GM12878 (cell line): ENCODE results near the gene KIR3DL1. TPM values are rescaled to one million over a fixed set of nuclear protein-coding genes. Genes with fewer than 3 reads are reported as not detected.

Experiments
- ATAC-seq: fragments of 200-7000 bp; cut with Tn5 transposase; 3 replicates; pipeline ENCODE4 v1.9.1; 2020; ENCODE audit warnings: mild to moderate bottlenecking, moderate library complexity
- BruUV-seq: library from RNA; stranded (reverse); fragments of 400-500 nt; replicated peaks from 2 replicates; lab custom pipeline; 2021; lab: Mats Ljungman, UMichigan
- CTCF ChIA-PET: fragments of 300-600 bp; sonication (Branson Sonifier 250); formaldehyde crosslinking; extraction: SDS; loops from one replicate; lab custom pipeline; 2021; ENCODE audit warnings: inconsistent platforms; lab: Yijun Ruan, JAX
- POLR2A ChIA-PET: fragments of 350-600 bp; formaldehyde crosslinking; extraction: SDS; loops from one replicate; lab custom pipeline; 2021; ENCODE audit warnings: inconsistent platforms; lab: Charles Lee
- RAD21 ChIA-PET: fragments of 300-600 bp; sonication (Branson Sonifier 250); formaldehyde crosslinking; loops from one replicate; lab custom pipeline; 2023; ENCODE audit warnings: antibody characterized with exemption; ENCODE audit not compliant: unreplicated experiment; lab: Charles Lee
- SMC1A ChIA-PET: fragments of 300-600 bp; sonication (Branson Sonifier 250); formaldehyde crosslinking; loops from one replicate; lab custom pipeline; 2023; ENCODE audit not compliant: unreplicated experiment, uncharacterized antibody; lab: Charles Lee
- DNase-seq: peaks from one replicate; pipeline ENCODE4 v3.0.0-alpha.2; 2011; ENCODE audit warnings: low read depth, low spot score
- FAIRE-seq: peaks from 3 replicates; lab custom pipeline; 2011; peaks lifted over from hg19 to GRCh38; lab: Jason Lieb, UNC
- H2AFZ ChIP-seq: 2 replicates; pipeline ENCODE4 v1.6.0; 2011; ENCODE audit warnings: low read depth, low read length, control low read depth; ENCODE audit not compliant: control insufficient read depth
- H3K27ac ChIP-seq: 2 replicates; pipeline ENCODE4 v1.5.1; 2011; ENCODE audit warnings: control low read depth; ENCODE audit not compliant: control insufficient read depth, insufficient read depth
- H3K27me3 ChIP-seq, 2 experiments: replicated peaks in 1 of 2; 2 replicates each; pipeline versions ENCODE4 v1.6.0 to v1.6.1; 2011; ENCODE audit warnings: low read length in 1 of 2; ENCODE audit not compliant: control insufficient read depth in 2 of 2, insufficient read depth in 2 of 2
- H3K36me3 ChIP-seq, 2 experiments: 2 replicates each; pipeline ENCODE4 v1.5.1; 2011; ENCODE audit warnings: low read length in 1 of 2; ENCODE audit not compliant: control insufficient read depth in 2 of 2, insufficient read depth in 2 of 2
- H3K4me1 ChIP-seq: 2 replicates; pipeline ENCODE4 v1.6.1; 2011; ENCODE audit warnings: mild to moderate bottlenecking, low read length, moderate library complexity, mixed read lengths; ENCODE audit not compliant: control insufficient read depth, insufficient read depth
- H3K4me2 ChIP-seq: 2 replicates; pipeline ENCODE4 v1.6.0; 2011; ENCODE audit warnings: control low read depth; ENCODE audit not compliant: control insufficient read depth, insufficient read depth
- H3K4me3 ChIP-seq: fragments of 200-600 bp; sonication (generic); 2 replicates; pipeline ENCODE4 v1.5.1; 2016
- H3K79me2 ChIP-seq: 2 replicates; pipeline ENCODE4 v1.6.0; 2011; ENCODE audit warnings: low read length; ENCODE audit not compliant: control insufficient read depth, insufficient read depth
- H3K9ac ChIP-seq: 2 replicates; pipeline ENCODE4 v1.8.0; 2011; ENCODE audit warnings: low read length, control low read depth, mixed read lengths; ENCODE audit not compliant: control insufficient read depth, insufficient read depth
- H3K9me3 ChIP-seq: replicated peaks from 3 replicates; pipeline ENCODE4 v1.5.1; 2011; ENCODE audit warnings: mild to moderate bottlenecking, low read length; ENCODE audit not compliant: control insufficient read depth, insufficient read depth
- H4K20me1 ChIP-seq: 2 replicates; pipeline ENCODE4 v1.6.0; 2011; ENCODE audit not compliant: control insufficient read depth, insufficient read depth
- ATF7 ChIP-seq: fragments of 450-650 bp; IDR thresholded peaks from 2 replicates; pipeline ENCODE4 v1.6.1; 2016; ENCODE audit warnings: low read depth, mild to moderate bottlenecking
- EED ChIP-seq: sonication (generic); IDR thresholded peaks from 2 replicates; pipeline ENCODE4 v1.6.1; 2016; ENCODE audit warnings: antibody characterized with exemption, low read depth
- NRF1 ChIP-seq: conservative IDR thresholded peaks from 2 replicates; pipeline ENCODE4 v1.6.1; 2011; ENCODE audit warnings: mild to moderate bottlenecking, low read depth, low read length, improper control_type of control experiment
- PBX3 ChIP-seq: IDR thresholded peaks from 2 replicates; pipeline ENCODE4 v1.6.1; 2011; ENCODE audit warnings: mild to moderate bottlenecking, low read depth, low read length, moderate library complexity; ENCODE audit not compliant: insufficient replicate concordance
- PML ChIP-seq: IDR thresholded peaks from 2 replicates; pipeline ENCODE4 v1.6.1; 2012; ENCODE audit warnings: low read length, inconsistent platforms
- POU2F2 ChIP-seq: IDR thresholded peaks from 3 replicates; pipeline ENCODE4 v1.6.1; 2011; ENCODE audit warnings: low read depth, mild to moderate bottlenecking, low read length, borderline replicate concordance
- RAD21 ChIP-seq: IDR thresholded peaks from 2 replicates; pipeline ENCODE4 v1.6.1; 2011; ENCODE audit warnings: mild to moderate bottlenecking, low read depth, low read length, moderate library complexity; ENCODE audit not compliant: insufficient read depth
- RAD51 ChIP-seq: fragments of 450-650 bp; IDR thresholded peaks from 2 replicates; pipeline ENCODE4 v1.6.1; 2016; ENCODE audit warnings: moderate library complexity, mild to moderate bottlenecking, inconsistent platforms
- SMAD1 ChIP-seq: fragments of 450-650 bp; IDR thresholded peaks from 2 replicates; pipeline ENCODE4 v1.6.1; 2018; ENCODE audit warnings: mild to moderate bottlenecking, low read depth; ENCODE audit not compliant: partially characterized antibody
- SMAD5 ChIP-seq: IDR thresholded peaks from 2 replicates; pipeline ENCODE4 v1.6.1; 2016; ENCODE audit warnings: antibody characterized with exemption, low read depth
- SMC3 ChIP-seq: IDR thresholded peaks from 2 replicates; pipeline ENCODE4 v1.6.1; 2011; ENCODE audit warnings: low read length, improper control_type of control experiment, borderline replicate concordance
- TCF3 ChIP-seq: IDR thresholded peaks from 2 replicates; pipeline ENCODE4 v1.6.1; 2012; ENCODE audit warnings: low read depth, mild to moderate bottlenecking, low read length, borderline replicate concordance; ENCODE audit not compliant: insufficient read depth
- TCF7 ChIP-seq: IDR thresholded peaks from 2 replicates; pipeline ENCODE4 v1.6.1; 2014; ENCODE audit warnings: antibody characterized with exemption, borderline replicate concordance
- ZNF207 ChIP-seq: fragments of 450-650 bp; IDR thresholded peaks from 2 replicates; pipeline ENCODE4 v1.6.1; 2014; ENCODE audit warnings: antibody characterized with exemption, mild to moderate bottlenecking, borderline replicate concordance
- WGBS: methylation state at CpG from one replicate; pipeline ENCODE4 v1.1.6; 2016; ENCODE audit warnings: low lambda C conversion rate; ENCODE audit not compliant: insufficient replicate concordance, insufficient coverage; ENCODE audit errors: missing lambda C conversion rate; 5-methylcytosine and 5-hydroxymethylcytosine counted together
- in situ Hi-C: fragments of 300-500 bp; cut with MboI; formaldehyde crosslinking; loops from 9 replicates; pipeline ENCODE4 v1.14.3; 2018; ENCODE audit warnings: mixed read lengths
- intact Hi-C: fragments of 100-400 bp; cut with micrococcal nuclease; formaldehyde crosslinking; loops from one replicate; pipeline ENCODE4 v1.14.2; 2022; ENCODE audit not compliant: unreplicated experiment
- polyA plus RNA-seq, 11 experiments: library from polyadenylated mRNA; depleted of rRNA in 4 of 11; unstranded in 6 of 11; stranded (reverse) in 5 of 11; fragments of >200 nt; fragmentation: Nextera tagmentation in 4 of 11; fragmentation: Illumina TruSeq in 1 of 11; extraction: Ambion mirVana in 4 of 11; extraction: Trizol in 1 of 11; gene quantifications; 1 replicate in 1 of 11; 2 replicates in 10 of 11; pipeline versions ENCODE4 v1.2.1 to v1.2.3, GENCODE V29; 2011 to 2016; ENCODE audit warnings: inconsistent platforms in 2 of 11, missing spikeins in 2 of 11, low read depth in 1 of 11
- total RNA-seq, 4 experiments: library from RNA; depleted of rRNA in 3 of 4; stranded (reverse); fragments of >200 nt in 3 of 4; fragmentation: Illumina TruSeq in 1 of 4; extraction: Trizol in 1 of 4; gene quantifications; 2 replicates each; pipeline versions ENCODE4 v1.2.1 to v1.2.3, GENCODE V29; 2013 to 2021

KIR3DL1 gene
- total and polyA plus RNA-seq, 10 of the 15 experiments (the other 5 are each of a cell fraction or from before 2014, with no cell fraction given) = 0.37 TPM; not detected in 9

GRCh38 chr19:54804571-54804970 is 11.7 kb upstream of the KIR3DL1 start:
- no peak overlapping the region for H3K9ac ChIP-seq
- H3K4me3 ChIP-seq = no peak overlapping the region
- no peaks in the 10 kb centered on the region for H3K27me3 ChIP-seq
- DNase-seq (no peak), FAIRE-seq (no peak), ATAC-seq (no peak)
- intact Hi-C loops (no loop called here), in situ Hi-C loops (no loop called here)
- SMC1A ChIA-PET = no interaction called here
- H3K79me2 ChIP-seq = no peaks in the 10 kb centered on the region
- H3K4me1 ChIP-seq = no peaks in the 10 kb centered on the region
- CTCF ChIA-PET = no interaction called here
- TF ChIP-seq RAD21 = no peak
- no peak for TF ChIP-seq ATF7
- BruUV-seq = no TSS peak
- H3K9me3 ChIP-seq = no peaks in the 10 kb centered on the region
- H3K4me2 ChIP-seq = no peak overlapping the region
- RAD21 ChIA-PET = no interaction called here
- H4K20me1 ChIP-seq = no peaks in the 10 kb centered on the region
- H3K36me3 ChIP-seq = no peaks in the 10 kb centered on the region
- WGBS = 51% methylated on average over 10 of the region's 10 CpGs
- POLR2A ChIA-PET = no interaction called here
- H3K27ac ChIP-seq = no peak overlapping the region
- no peak overlapping the region for H2AFZ ChIP-seq

GRCh38 chr19:54805665-54806515 is 10.4 kb upstream of the KIR3DL1 start:
- RAD21 ChIA-PET = no interaction called here
- FAIRE-seq = no peak
- Histone ChIP-seq H3K9ac (no peak overlapping the region), H3K27me3 (no peaks in the 10 kb centered on the region), H3K4me3 (no peak overlapping the region), H3K4me2 (no peak overlapping the region), H4K20me1 (no peaks in the 10 kb centered on the region), H3K4me1 (no peaks in the 10 kb centered on the region), H3K79me2 (no peaks in the 10 kb centered on the region), H3K36me3 (no peaks in the 10 kb centered on the region), H3K27ac (no peak overlapping the region), H3K9me3 (no peaks in the 10 kb centered on the region), H2AFZ (no peak overlapping the region)
- BruUV-seq = no TSS peak
- DNase-seq = no peak
- CTCF ChIA-PET = no interaction called here
- no peak for ATAC-seq
- POLR2A ChIA-PET = no interaction called here
- intact Hi-C loops = no loop called here
- 54% methylated on average over 14 of the region's 14 CpGs for WGBS
- SMC1A ChIA-PET = no interaction called here
- in situ Hi-C loops = no loop called here
- TF ChIP-seq ATF7 = no peak
- TF ChIP-seq NRF1 = no peak
- no peak for TF ChIP-seq RAD51
- TF ChIP-seq SMAD1 = no peak
- no peak for TF ChIP-seq ZNF207
- TF ChIP-seq PBX3 = no peak
- no peak for TF ChIP-seq PML
- no peak for TF ChIP-seq TCF7
- no peak for TF ChIP-seq SMC3
- TF ChIP-seq TCF3 = no peak
- TF ChIP-seq POU2F2 = no peak
- no peak for TF ChIP-seq EED
- no peak for TF ChIP-seq SMAD5
